ENCODE data around the gene LCE2C. TPM values are rescaled to one million over a fixed set of nuclear protein-coding genes. Genes with fewer than 3 reads are reported as not detected.

The LCE2C gene, protein sequence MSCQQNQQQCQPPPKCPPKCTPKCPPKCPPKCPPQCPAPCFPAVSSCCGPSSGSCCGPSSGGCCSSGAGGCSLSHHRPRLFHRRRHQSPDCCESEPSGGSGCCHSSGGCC
- total RNA-seq: not detected in 2 replicates

DNA sequence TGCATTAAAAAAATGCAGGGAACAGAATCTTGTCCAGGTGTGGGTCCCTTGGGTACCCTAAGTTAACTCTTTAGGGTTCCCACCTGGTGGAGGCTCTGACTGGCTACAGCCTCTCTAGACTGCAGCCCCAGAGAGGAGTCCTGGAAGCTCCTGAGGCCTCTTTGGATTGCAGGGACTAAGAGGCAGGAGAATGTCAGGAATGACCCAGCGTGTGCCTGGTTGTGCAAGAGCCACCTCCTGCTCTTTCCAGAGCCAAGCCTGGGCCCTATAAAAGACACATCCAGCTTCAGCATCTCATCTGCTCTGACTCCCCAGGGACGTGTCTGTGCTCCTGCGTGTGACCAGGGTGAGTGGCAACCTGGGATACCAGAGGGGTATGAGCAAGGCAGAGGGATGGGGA, at the start of gene LCE2C:
TSS of gene LCE2C (plus strand) at position 297 of the 400 bp plus-strand sequence. CDS start 737 bp downstream, outside the sequence.

DNA sequence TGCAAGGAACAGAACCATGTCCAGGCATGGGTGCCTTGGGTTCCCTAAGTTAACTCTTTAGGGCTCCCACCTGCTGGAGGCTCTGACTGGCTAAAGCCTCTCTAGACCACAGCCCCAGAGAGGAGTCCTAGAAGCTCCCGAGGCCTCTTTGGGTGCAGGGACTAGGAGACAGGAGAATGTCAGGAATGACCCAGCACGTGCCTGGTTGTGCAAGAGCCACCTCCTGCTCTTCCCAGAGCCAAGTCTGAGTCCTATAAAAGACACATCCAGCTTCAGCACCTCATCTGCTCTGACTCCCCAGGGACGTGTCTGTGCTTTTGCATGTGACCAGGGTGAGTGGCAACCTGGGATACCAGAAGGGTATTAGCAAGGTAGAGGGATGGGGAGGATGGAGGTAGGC, 12.0 kb upstream of the LCE2C start, which contains the start of gene LCE2D:
TSS of gene LCE2D (plus strand) at position 283 of the 400 bp plus-strand sequence. CDS start 726 bp downstream, outside the sequence.

DNA sequence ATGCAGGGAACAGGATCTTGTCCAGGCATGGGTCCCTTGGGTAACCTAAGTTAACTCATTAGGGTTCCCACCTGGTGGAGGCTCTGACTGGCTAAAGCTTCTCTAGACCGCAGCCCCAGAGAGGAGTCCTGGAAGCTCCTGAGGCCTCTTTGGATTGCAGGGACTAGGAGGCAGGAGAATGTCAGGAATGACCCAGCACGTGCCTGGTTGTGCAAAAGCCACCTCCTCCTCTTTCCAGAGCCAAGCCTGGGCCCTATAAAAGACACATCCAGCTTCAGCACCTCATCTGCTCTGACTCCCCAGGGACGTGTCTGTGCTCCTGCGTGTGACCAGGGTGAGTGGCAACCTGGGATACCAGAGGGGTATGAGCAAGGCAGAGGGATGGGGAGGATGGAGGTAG, 10.7 kb downstream of the LCE2C start, which contains the start of gene LCE2B:
TSS of gene LCE2B (plus strand) at position 301 of the 400 bp plus-strand sequence. CDS start 721 bp downstream, outside the sequence.

DNA sequence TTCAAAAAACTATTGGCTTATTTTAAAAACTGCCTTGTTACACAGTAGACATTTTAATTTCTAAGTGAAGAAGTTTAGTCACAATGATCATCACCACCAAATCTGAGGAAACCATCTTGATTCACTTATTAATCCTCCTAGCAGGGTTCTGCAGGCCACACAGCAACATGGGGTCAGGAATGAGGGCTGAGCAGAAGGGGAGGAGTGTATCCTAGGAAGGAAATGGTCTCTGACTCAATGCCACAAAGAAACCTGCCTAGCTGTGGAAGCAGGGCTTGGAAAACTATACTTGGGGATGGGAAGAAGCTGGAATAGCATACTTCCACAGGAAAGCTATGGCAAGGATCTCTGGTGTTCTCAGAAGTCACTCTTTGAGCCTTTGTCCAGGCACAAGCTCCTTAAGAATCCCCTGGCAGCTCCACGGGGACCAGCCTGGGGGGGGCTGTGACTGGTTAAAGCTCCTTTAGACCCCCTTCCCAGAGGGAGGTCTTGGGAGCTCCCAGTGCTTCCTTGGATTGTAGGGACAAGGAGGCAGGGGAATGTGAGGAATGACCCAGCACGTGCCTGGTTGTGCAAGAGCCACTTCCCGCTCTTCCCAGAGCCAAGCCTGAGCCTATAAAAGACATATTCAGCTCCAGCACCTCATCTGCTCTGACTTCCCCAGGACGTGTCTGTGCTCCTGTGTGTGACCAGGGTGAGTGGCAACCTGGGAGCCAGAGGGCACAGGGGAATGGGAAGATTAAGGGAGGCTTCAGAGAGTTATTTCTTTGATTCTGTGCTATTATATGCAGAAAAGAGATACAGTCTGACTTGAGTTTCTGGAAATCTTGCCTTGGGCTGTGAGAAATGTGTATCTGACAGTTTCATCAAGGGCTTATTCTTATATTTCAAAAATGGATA, 22.9 kb downstream of the LCE2C start, which contains the start of gene LCE2A:
TSS of gene LCE2A (plus strand) at position 645 of the 900 bp plus-strand sequence. CDS start 557 bp downstream, outside the sequence.

DNA sequence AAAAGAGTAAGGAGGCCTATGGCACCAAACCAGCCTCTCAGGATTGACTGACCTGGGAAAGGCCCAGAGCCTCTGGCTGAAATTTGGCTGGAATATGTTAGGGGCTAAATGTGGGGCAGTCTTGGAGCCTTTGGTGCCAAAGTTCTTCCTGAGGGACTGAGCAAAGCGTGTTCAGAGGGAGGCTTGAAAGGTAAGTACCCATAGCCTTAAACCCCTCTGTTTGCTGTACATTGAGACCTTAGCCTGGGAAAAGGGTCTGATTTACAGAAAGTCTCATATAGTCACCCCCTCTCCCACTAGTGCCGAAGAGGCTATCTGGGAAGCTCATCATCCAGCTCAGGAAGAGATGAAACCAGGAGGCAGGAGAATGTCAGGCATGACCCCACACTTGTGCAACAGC, 32.8 kb downstream of the LCE2C start, which contains the start of gene LCE4A:
TSS of gene LCE4A (plus strand) at position 301 of the 400 bp plus-strand sequence. CDS start 916 bp downstream, outside the sequence.

Other genes with a start within 250 kb of the LCE2C start
- not detected in 2 replicates for gene LCE5A, start 164.5 kb upstream of the LCE2C start, total RNA-seq
- gene CRCT1, start 160.8 kb upstream of the LCE2C start, total RNA-seq: not detected in 2 replicates
- gene LCE3E, start 108.5 kb upstream of the LCE2C start, total RNA-seq: not detected in 2 replicates
- not detected in 2 replicates for gene LCE3D, start 94.8 kb upstream of the LCE2C start, total RNA-seq
- not detected in 2 replicates for gene LCE3C, start 75.0 kb upstream of the LCE2C start, total RNA-seq
- not detected in 2 replicates for gene LCE3B, start 61.5 kb upstream of the LCE2C start, total RNA-seq
- gene LCE3A, start 52.2 kb upstream of the LCE2C start, total RNA-seq: not detected in 2 replicates
- not detected in 2 replicates for gene LCE2D, start 11.9 kb upstream of the LCE2C start, total RNA-seq
- not detected in 2 replicates for gene LCE2B, start 10.8 kb downstream of the LCE2C start, total RNA-seq
- gene LCE2A, start 23.1 kb downstream of the LCE2C start, total RNA-seq: not detected in 2 replicates
- not detected in 2 replicates for gene LCE4A, start 32.9 kb downstream of the LCE2C start, total RNA-seq
- gene KPRP, start 82.7 kb downstream of the LCE2C start, total RNA-seq: not detected in 2 replicates
- gene LCE1F, start 99.9 kb downstream of the LCE2C start, total RNA-seq: not detected in 2 replicates
- gene LCE1E, start 111.0 kb downstream of the LCE2C start, total RNA-seq: not detected in 2 replicates
- not detected in 2 replicates for gene LCE1D, start 121.4 kb downstream of the LCE2C start, total RNA-seq
- gene LCE1C, start 131.4 kb downstream of the LCE2C start, total RNA-seq: not detected in 2 replicates
- not detected in 2 replicates for gene LCE1B, start 136.7 kb downstream of the LCE2C start, total RNA-seq
- gene LCE1A, start 152.2 kb downstream of the LCE2C start, total RNA-seq: not detected in 2 replicates
- gene LCE6A, start 167.6 kb downstream of the LCE2C start, total RNA-seq: not detected in 2 replicates
- not detected in 2 replicates for gene LCE7A, start 184.7 kb downstream of the LCE2C start, total RNA-seq
- not detected in 2 replicates for gene SMCP, start 203.0 kb downstream of the LCE2C start, total RNA-seq
- gene IVL, start 233.3 kb downstream of the LCE2C start, total RNA-seq: not detected in 2 replicates